ENCODE data around the gene BAX. TPM values are rescaled to one million over a fixed set of nuclear protein-coding genes. Genes with fewer than 3 reads are reported as not detected.

Gene BAX
- polyA plus RNA-seq, 1 donor (not counting 4 experiments of a cell fraction or from before 2014, with no cell fraction given): 113 TPM

DNA sequence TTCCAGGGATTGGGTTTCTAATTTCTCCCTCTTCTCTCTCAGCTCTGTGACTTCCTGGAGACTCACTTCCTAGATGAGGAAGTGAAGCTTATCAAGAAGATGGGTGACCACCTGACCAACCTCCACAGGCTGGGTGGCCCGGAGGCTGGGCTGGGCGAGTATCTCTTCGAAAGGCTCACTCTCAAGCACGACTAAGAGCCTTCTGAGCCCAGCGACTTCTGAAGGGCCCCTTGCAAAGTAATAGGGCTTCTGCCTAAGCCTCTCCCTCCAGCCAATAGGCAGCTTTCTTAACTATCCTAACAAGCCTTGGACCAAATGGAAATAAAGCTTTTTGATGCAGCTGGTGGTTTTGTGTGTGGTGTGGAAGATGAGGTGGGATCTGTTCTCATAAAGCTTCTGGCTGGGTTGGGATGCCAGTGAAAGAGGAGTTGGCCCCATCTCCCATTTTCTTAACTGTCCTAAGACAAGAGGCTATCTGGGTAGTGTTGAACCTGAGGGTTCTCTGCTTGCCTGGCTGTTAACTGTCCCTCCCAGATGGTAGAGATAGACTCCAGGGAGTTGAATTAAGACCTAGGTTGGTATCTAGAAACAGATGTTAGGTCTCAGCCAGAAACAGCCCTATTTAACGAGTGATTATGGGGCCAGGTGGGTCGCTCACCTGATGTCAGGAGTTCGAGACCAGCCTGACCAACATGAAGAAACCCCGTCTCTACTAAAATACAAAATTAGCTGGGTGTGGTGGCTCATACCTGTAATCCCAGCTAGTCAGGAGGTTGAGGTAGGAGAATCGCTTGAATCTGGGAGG, 12.1 kb downstream of the BAX start:
- peak overlapping the region; percentile 76 for H3K27ac ChIP-seq (ENCODE audit: control insufficient read depth, insufficient read depth, low read length)
- FAIRE-seq: no peak

DNA sequence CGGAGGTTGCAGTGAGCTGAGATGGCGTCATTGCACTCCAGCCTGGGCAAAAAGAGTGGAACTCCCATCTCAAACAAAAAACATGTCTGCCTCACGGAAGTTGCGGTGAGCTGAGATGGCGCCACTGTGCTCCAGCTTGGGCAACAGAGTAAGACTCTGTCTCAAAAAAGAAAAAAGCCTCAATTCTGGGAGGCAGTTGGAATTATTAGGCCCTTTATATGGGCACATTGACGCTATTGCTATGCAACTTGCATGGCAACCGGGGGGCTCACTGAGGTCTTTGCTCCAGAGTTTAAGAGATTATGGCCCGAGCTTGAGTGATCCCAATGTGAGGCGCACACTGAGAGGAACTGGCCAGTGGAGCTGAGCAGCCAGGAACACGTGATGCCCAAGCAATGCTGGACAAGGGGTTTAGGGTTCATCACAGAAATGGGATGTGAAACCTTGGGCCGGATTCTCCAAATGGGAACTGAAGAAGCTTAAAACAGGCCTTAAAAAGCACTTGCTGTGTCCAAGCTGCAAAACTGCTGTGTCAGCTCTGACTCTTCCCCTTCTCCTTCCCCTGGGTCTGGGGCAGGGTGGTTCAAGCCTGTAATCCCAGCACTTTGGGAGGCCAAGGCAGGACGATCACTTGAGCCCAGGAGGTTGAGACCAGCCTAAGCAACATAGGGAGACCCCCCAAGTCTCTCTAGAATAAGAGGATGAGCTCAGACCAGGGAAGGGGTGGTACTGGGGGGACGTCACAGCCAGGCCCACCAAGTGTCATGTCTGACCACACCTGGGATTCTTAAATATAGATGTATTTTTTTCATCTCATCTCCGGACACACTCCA, 12.9 kb downstream of the BAX start:
- H3K27ac ChIP-seq (ENCODE audit: control insufficient read depth, insufficient read depth, low read length): no peak overlapping the region
- FAIRE-seq (no peak), DNase-seq (ENCODE audit: low read depth, low spot score) (no peak)
- dilution Hi-C loops (cut with MboI; ENCODE audit: extremely low pct_ligation_motif_present, low sequenced_read_pairs): no loop called here
- H3K9ac ChIP-seq (ENCODE audit: control insufficient read depth, extremely low read depth, insufficient read depth, low read length): no peak overlapping the region
- H3K4me3 ChIP-seq (ENCODE audit: control insufficient read depth in 2 of 3, extremely low read depth in 1 of 3, insufficient read depth in 2 of 3, low read depth in 1 of 3, low read length in 3 of 3): no peak overlapping the region
- H3K79me2 ChIP-seq (ENCODE audit: control insufficient read depth, insufficient read depth, low read length): peaks cover 7% of the 10 kb centered on the region
- TF ChIP-seq EZH2 (IDR thresholded peaks at IDR 0.05; ENCODE audit: low read length): no peak
- TF ChIP-seq, protein P1, sequence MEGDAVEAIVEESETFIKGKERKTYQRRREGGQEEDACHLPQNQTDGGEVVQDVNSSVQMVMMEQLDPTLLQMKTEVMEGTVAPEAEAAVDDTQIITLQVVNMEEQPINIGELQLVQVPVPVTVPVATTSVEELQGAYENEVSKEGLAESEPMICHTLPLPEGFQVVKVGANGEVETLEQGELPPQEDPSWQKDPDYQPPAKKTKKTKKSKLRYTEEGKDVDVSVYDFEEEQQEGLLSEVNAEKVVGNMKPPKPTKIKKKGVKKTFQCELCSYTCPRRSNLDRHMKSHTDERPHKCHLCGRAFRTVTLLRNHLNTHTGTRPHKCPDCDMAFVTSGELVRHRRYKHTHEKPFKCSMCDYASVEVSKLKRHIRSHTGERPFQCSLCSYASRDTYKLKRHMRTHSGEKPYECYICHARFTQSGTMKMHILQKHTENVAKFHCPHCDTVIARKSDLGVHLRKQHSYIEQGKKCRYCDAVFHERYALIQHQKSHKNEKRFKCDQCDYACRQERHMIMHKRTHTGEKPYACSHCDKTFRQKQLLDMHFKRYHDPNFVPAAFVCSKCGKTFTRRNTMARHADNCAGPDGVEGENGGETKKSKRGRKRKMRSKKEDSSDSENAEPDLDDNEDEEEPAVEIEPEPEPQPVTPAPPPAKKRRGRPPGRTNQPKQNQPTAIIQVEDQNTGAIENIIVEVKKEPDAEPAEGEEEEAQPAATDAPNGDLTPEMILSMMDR (optimal IDR thresholded peaks at IDR 0.05 in 1 of 3, IDR thresholded peaks at IDR 0.05 in 1 of 3, conservative IDR thresholded peaks at IDR 0.05 in 1 of 3; ENCODE audit: extremely low read depth in 1 of 3, insufficient read depth in 2 of 3, low read length in 3 of 3): no peak
- H3K9me3 ChIP-seq (ENCODE audit: control insufficient read depth, low read depth, low read length): no peaks in the 10 kb centered on the region
- H3K9me1 ChIP-seq (ENCODE audit: control insufficient read depth, extremely low read depth, insufficient read depth, low read length): peaks cover 4% of the 10 kb centered on the region
- no peaks in the 10 kb centered on the region for H3K27me3 ChIP-seq (ENCODE audit: control insufficient read depth, extremely low read depth, insufficient read depth, low read length)
- peaks cover 18 to 24% of the 10 kb centered on the region in 2 experiments for H3K36me3 ChIP-seq (ENCODE audit: control insufficient read depth in 2 of 2, extremely low read depth in 1 of 2, insufficient read depth in 2 of 2, low read length in 2 of 2)
- peaks cover 6% of the 10 kb centered on the region for H4K20me1 ChIP-seq (ENCODE audit: control insufficient read depth, extremely low read depth, insufficient read depth, low read length)
- no peak overlapping the region for H2AFZ ChIP-seq (ENCODE audit: control insufficient read depth, low read length)
- peaks cover 27% of the 10 kb centered on the region for H3K4me1 ChIP-seq (ENCODE audit: control insufficient read depth, extremely low read depth, insufficient read depth, low read length)
- H3K4me2 ChIP-seq (ENCODE audit: control insufficient read depth, extremely low read depth, insufficient read depth, low read depth, low read length): no peak overlapping the region

More for the DNA sequence above, 12.1 kb downstream of the BAX start:
- H3K79me2 ChIP-seq (ENCODE audit: control insufficient read depth, insufficient read depth, low read length): peaks cover 7% of the 10 kb centered on the region
- peak overlapping the region; percentile 86 for H3K9ac ChIP-seq (ENCODE audit: control insufficient read depth, extremely low read depth, insufficient read depth, low read length)
- peaks cover 6% of the 10 kb centered on the region for H4K20me1 ChIP-seq (ENCODE audit: control insufficient read depth, extremely low read depth, insufficient read depth, low read length)
- peak overlapping the region; percentile 48 to 91 (median 88) for H3K4me3 ChIP-seq (ENCODE audit: control insufficient read depth in 2 of 3, extremely low read depth in 1 of 3, insufficient read depth in 2 of 3, low read depth in 1 of 3, low read length in 3 of 3)
- H2AFZ ChIP-seq (ENCODE audit: control insufficient read depth, low read length): no peak overlapping the region
- dilution Hi-C loops (cut with MboI; ENCODE audit: extremely low pct_ligation_motif_present, low sequenced_read_pairs): no loop called here
- H3K36me3 ChIP-seq (ENCODE audit: control insufficient read depth in 2 of 2, extremely low read depth in 1 of 2, insufficient read depth in 2 of 2, low read length in 2 of 2): peaks cover 18 to 24% of the 10 kb centered on the region in 2 experiments
- TF ChIP-seq, protein P1 (optimal IDR thresholded peaks at IDR 0.05 in 1 of 3, IDR thresholded peaks at IDR 0.05 in 1 of 3, conservative IDR thresholded peaks at IDR 0.05 in 1 of 3; ENCODE audit: extremely low read depth in 1 of 3, insufficient read depth in 2 of 3, low read length in 3 of 3): no peak
- no peak for TF ChIP-seq EZH2 (IDR thresholded peaks at IDR 0.05; ENCODE audit: low read length)
- no peaks in the 10 kb centered on the region for H3K9me3 ChIP-seq (ENCODE audit: control insufficient read depth, low read depth, low read length)
- DNase-seq (ENCODE audit: low read depth, low spot score): no peak
- H3K4me1 ChIP-seq (ENCODE audit: control insufficient read depth, extremely low read depth, insufficient read depth, low read length): peaks cover 32% of the 10 kb centered on the region
- no peaks in the 10 kb centered on the region for H3K27me3 ChIP-seq (ENCODE audit: control insufficient read depth, extremely low read depth, insufficient read depth, low read length)
- H3K4me2 ChIP-seq (ENCODE audit: control insufficient read depth, extremely low read depth, insufficient read depth, low read depth, low read length): peak overlapping the region; percentile 98
- peaks cover 4% of the 10 kb centered on the region for H3K9me1 ChIP-seq (ENCODE audit: control insufficient read depth, extremely low read depth, insufficient read depth, low read length)

Measured in keratinocyte (primary cell).